Activated CD4-positive, alpha-beta T cell treated with anti-CD3 and anti-CD28 coated beads, Interleukin-2, amount 50 U/mL, for 48 hours (primary cell): Measurements from ENCODE around the gene DGKB.

Experiments used
- DNase-seq, 2 experiments: peaks; one replicate each; pipeline ENCODE4 v3.0.0-alpha.2; 2020

DGKB gene

GRCh38 chr7:14902589-14903067 lies at the start of gene DGKB:
Gene DGKB, minus strand, starts transcription at chr7:14902751.
- DNase-seq, result no peak

GRCh38 chr7:14950013-14950412 lies 47.5 kb upstream of the DGKB start:
- no peak for DNase-seq

- no peak for DNase-seq
These were observed 35.6 kb upstream of the DGKB start for GRCh38 chr7:14938181-14938580.

GRCh38 chr7:14937581-14937980 lies 35.0 kb upstream of the DGKB start:
- no peak for DNase-seq

- no peak for DNase-seq
These were observed 34.0 kb upstream of the DGKB start for GRCh38 chr7:14936554-14936953.

- no peak for DNase-seq
These were observed 32.3 kb upstream of the DGKB start for GRCh38 chr7:14934839-14935238.

GRCh38 chr7:14931511-14932215 lies 29.1 kb upstream of the DGKB start:
- DNase-seq, result no peak

- DNase-seq, result no peak
These were observed 21.8 kb upstream of the DGKB start for GRCh38 chr7:14924398-14924797.

- DNase-seq, result no peak
These were observed 8.5 kb upstream of the DGKB start for GRCh38 chr7:14911077-14911476.

GRCh38 chr7:14908697-14909096 lies 6.1 kb upstream of the DGKB start:
- DNase-seq, result no peak

GRCh38 chr7:14905764-14906163 lies 3.2 kb upstream of the DGKB start:
- no peak for DNase-seq

GRCh38 chr7:14900051-14900450 lies 2.5 kb downstream of the DGKB start:
- no peak for DNase-seq

- no peak for DNase-seq
These were observed 3.5 kb downstream of the DGKB start for GRCh38 chr7:14899030-14899429.

- DNase-seq, result no peak
These were observed 6.1 kb downstream of the DGKB start for GRCh38 chr7:14896461-14896860.

- no peak for DNase-seq
These were observed 7.7 kb downstream of the DGKB start for GRCh38 chr7:14894826-14895225.

- DNase-seq, result no peak
These were observed 9.6 kb downstream of the DGKB start for GRCh38 chr7:14892961-14893360.

GRCh38 chr7:14891289-14891688 lies 11.3 kb downstream of the DGKB start:
- no peak for DNase-seq

- DNase-seq, result no peak
These were observed 13.6 kb downstream of the DGKB start for GRCh38 chr7:14888962-14889361.

- no peak for DNase-seq
These were observed 16.0 kb downstream of the DGKB start for GRCh38 chr7:14886533-14886932.

GRCh38 chr7:14875941-14876587 lies 26.5 kb downstream of the DGKB start:
- DNase-seq, result no peak

- DNase-seq, result no peak
These were observed 30.7 kb downstream of the DGKB start for GRCh38 chr7:14871880-14872279.

GRCh38 chr7:14870394-14870793 lies 32.2 kb downstream of the DGKB start:
- no peak for DNase-seq

GRCh38 chr7:14868937-14869336 lies 33.6 kb downstream of the DGKB start:
- DNase-seq, result no peak

- DNase-seq, result no peak
These were observed 41.1 kb downstream of the DGKB start for GRCh38 chr7:14861456-14861855.

GRCh38 chr7:14859267-14859666 lies 43.3 kb downstream of the DGKB start:
- DNase-seq, result no peak
